ENCODE measurements around the gene METTL25B. TPM values are rescaled to one million over a fixed set of nuclear protein-coding genes. Genes with fewer than 3 reads are reported as not detected.
A peak's percentile ranks its signal among the peaks of the same experiment; 100 is the strongest.

METTL25B gene
- total and polyA plus RNA-seq, 2 of the 4 experiments (the other 2 are of a cell fraction): 2.3 to 10.1 TPM

DNA sequence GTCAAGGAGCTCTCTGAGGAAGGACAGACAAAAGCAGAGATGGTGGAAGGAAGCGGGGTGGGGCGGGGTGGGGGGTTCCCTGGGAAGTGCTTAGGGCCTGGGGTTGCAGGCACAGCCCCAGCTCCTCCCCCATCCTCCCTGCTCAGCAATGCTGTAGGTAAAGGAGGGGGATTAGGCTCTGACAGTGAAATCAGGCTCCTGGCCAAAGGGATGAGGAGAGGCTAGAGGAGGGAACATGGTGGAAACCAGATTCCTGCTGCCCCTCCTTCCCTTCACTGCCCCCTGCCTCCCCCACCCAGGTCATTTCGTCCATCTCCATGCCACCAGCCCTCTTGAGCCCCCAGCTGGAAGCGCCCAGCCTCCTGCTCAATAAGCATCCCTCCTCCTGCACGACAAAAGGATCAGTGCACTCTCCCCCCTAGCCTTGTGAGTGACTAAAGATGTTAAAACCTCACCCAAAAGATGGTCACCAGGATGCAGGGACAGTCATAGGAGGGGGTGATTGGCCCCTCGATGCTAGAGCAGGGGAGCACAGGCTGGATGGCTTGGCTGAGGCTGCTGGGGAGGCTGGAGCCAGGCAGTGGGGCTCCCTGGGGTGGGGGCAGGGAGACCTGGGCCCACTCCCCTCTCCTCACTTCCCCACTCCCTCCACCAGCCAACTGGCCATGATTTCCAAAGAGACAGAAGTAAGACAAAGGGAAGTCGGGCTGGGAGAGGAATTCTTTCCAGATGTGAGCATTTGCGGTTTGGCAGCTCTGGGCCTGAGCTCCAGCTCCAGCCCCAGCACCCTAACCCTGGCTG, 20.7 kb upstream of the METTL25B start:
- no peak overlapping the region for H3K4me2 ChIP-seq (ENCODE audit: low read depth, low read length)
- in situ Hi-C loops (cut with MboI; ENCODE audit: low sequenced_read_pairs): no loop called here

More for the DNA sequence above, 20.7 kb upstream of the METTL25B start:
- no peaks in the 10 kb centered on the region for H3K9me3 ChIP-seq (ENCODE audit: control insufficient read depth, insufficient read depth, low read length)
- TF ChIP-seq RAD21 (IDR thresholded peaks at IDR 0.05; ENCODE audit: low read length): no peak
- H2BK120ac ChIP-seq (ENCODE audit: low read depth, low read length): peak overlapping the region; percentile 67; the same call in 1 of the 2 replicates
- H3K9ac ChIP-seq (ENCODE audit: low read depth, low read length): no peak overlapping the region
- peak overlapping the region; percentile 69; the same call in 1 of the 2 replicates for H3K4ac ChIP-seq (ENCODE audit: low read depth, low read length)
- no CpG with 5 or more reads among the region's 8 CpGs for WGBS, 2 experiments (ENCODE audit: extremely low coverage in 2 of 2, insufficient read length in 1 of 2)
- peak; percentile 51 for DNase-seq
- H4K8ac ChIP-seq (ENCODE audit: low read depth in 2 of 2, low read length in 2 of 2): peak overlapping the region in 1 of 2 experiments; percentile 88; a peak in 2 of 4 replicates
- CTCF ChIA-PET: interaction anchor here (0.8 to 6.9 kb wide), 2 partner anchors 17 to 220 kb away, joined by 3 to 54 read pairs; no protein-coding TSS in a partner anchor
- H2AK5ac ChIP-seq (ENCODE audit: low read depth, low read length): peak overlapping the region; percentile 27
- H3K36me3 ChIP-seq (ENCODE audit: control insufficient read depth, insufficient read depth, low read length): no peaks in the 10 kb centered on the region
- no peaks in the 10 kb centered on the region for H4K20me1 ChIP-seq (ENCODE audit: insufficient read depth, low read length)
- H3K79me1 ChIP-seq (ENCODE audit: low read depth in 1 of 2, low read length in 2 of 2): no peaks in the 10 kb centered on the region
- ATAC-seq (ENCODE audit: low read depth): no peak
- peak overlapping the region; percentile 18; the same call in 1 of the 2 replicates for H3K18ac ChIP-seq (ENCODE audit: low read depth, low read length)
- H3K23ac ChIP-seq (ENCODE audit: low read depth, low read length): no peak overlapping the region
- no peak overlapping the region for H2BK5ac ChIP-seq (ENCODE audit: low read depth, low read length, poor library complexity, severe bottlenecking)
- no peak overlapping the region for H3K4me3 ChIP-seq (ENCODE audit: insufficient read depth, low read depth, low read length)
- H2AFZ ChIP-seq (replicated peaks; ENCODE audit: low read length, poor library complexity): peak overlapping the region; percentile 90
- no peak overlapping the region for H3K56ac ChIP-seq (ENCODE audit: extremely low read depth, insufficient read depth, low read length)
- H2BK15ac ChIP-seq (ENCODE audit: low read depth, low read length): 0 out of 3 replicates have a peak overlapping the region, but pooled peaks have one; percentile 58
- peak overlapping the region; percentile 11; the same call in 1 of the 2 replicates for H3K14ac ChIP-seq (replicated peaks; ENCODE audit: low read depth, low read length)
- POLR2A ChIA-PET (ENCODE audit: unreplicated experiment): no interaction called here
- dilution Hi-C loops (cut with HindIII; ENCODE audit: low sequenced_read_pairs, unreplicated experiment) (no loop called here), intact Hi-C loops (cut with micrococcal nuclease) (loop anchor here (2.0 kb wide), 1 partner anchor 17 kb away; no protein-coding TSS in a partner anchor)
- H3K27ac ChIP-seq (ENCODE audit: insufficient read depth, low read length): no peak overlapping the region
- BruUV-seq (replicated peaks): no TSS peak
- peak overlapping the region; percentile 65 for H4K91ac ChIP-seq (ENCODE audit: insufficient read depth, low read depth, low read length)
- H3K4me1 ChIP-seq (ENCODE audit: control insufficient read depth, insufficient read depth, low read length): peaks cover 51% of the 10 kb centered on the region
- H3K9me1 ChIP-seq (ENCODE audit: insufficient read depth, low read length): peaks cover 3% of the 10 kb centered on the region; the same call in 1 of the 2 replicates
- peaks cover 5% of the 10 kb centered on the region for H3K27me3 ChIP-seq (ENCODE audit: control insufficient read depth, insufficient read depth, low read length)
- no peak overlapping the region for H2BK20ac ChIP-seq (ENCODE audit: low read depth, low read length)
- peak overlapping the region; percentile 21; the same call in 1 of the 2 replicates for H4K5ac ChIP-seq (ENCODE audit: low read depth, low read length)
- H2AK9ac ChIP-seq (replicated peaks; ENCODE audit: low read depth, low read length, poor library complexity): peak overlapping the region; percentile 87

All from IMR-90 (cell line).